CD4-positive, alpha-beta T cell treated with Interleukin-15 for 1 hour (primary cell): ENCODE measurements around the gene ATP5ME.
A peak's percentile ranks its signal among the peaks of the same experiment; 100 is the strongest.
"Not testable (repeated sequence)": the region's sequence is repeated elsewhere in the genome, so short reads cannot be mapped to it uniquely, and the experiment has no call there.

Source experiments
- DNase-seq: peaks from one replicate; pipeline ENCODE4 v3.0.0-alpha.2; 2020

The ATP5ME gene

GRCh38 chr4:683247-683897 lies 9.3 kb upstream of the ATP5ME start:
- DNase-seq = no peak

- DNase-seq = no peak
These were observed 8.6 kb upstream of the ATP5ME start for GRCh38 chr4:682490-683172.

- DNase-seq = no peak
These were observed 7.8 kb upstream of the ATP5ME start for GRCh38 chr4:681736-682451.

GRCh38 chr4:680928-681645 lies 7.0 kb upstream of the ATP5ME start:
- DNase-seq = peak; percentile 74

- no peak for DNase-seq
These were observed 6.5 kb upstream of the ATP5ME start for GRCh38 chr4:680551-680927.

GRCh38 chr4:680091-680490 lies 6.0 kb upstream of the ATP5ME start:
- DNase-seq = no peak

GRCh38 chr4:679629-680028 lies 5.6 kb upstream of the ATP5ME start:
- no peak for DNase-seq

GRCh38 chr4:679104-679481 lies 5.0 kb upstream of the ATP5ME start:
- no peak for DNase-seq

GRCh38 chr4:678331-679103 lies 4.4 kb upstream of the ATP5ME start:
- no peak for DNase-seq

GRCh38 chr4:677431-678293 lies 3.6 kb upstream of the ATP5ME start:
- no peak for DNase-seq

GRCh38 chr4:676871-677235 lies 2.8 kb upstream of the ATP5ME start:
- DNase-seq = no peak

GRCh38 chr4:675980-676870 lies 2.1 kb upstream of the ATP5ME start:
- no peak for DNase-seq

- no peak for DNase-seq
These were observed 1.2 kb upstream of the ATP5ME start for GRCh38 chr4:675036-675882.

- DNase-seq = no peak
These were observed 556 bp downstream of the ATP5ME start for GRCh38 chr4:673349-674091.

- DNase-seq = no peak
These were observed 2.3 kb downstream of the ATP5ME start for GRCh38 chr4:671769-672168.

GRCh38 chr4:669806-670559 lies 4.1 kb downstream of the ATP5ME start:
- DNase-seq = not testable (repeated sequence)

- DNase-seq = not testable (repeated sequence)
These were observed 5.9 kb downstream of the ATP5ME start for GRCh38 chr4:668219-668618.

GRCh38 chr4:667545-667925 lies 6.5 kb downstream of the ATP5ME start:
- DNase-seq = no peak
